HepG2 (cell line): Measurements from ENCODE around the gene DDX31. TPM values are rescaled to one million over a fixed set of nuclear protein-coding genes. Genes with fewer than 3 reads are reported as not detected.

Experiments
- BRD4 ChIP-seq: sonication (generic); formaldehyde crosslinking; IDR thresholded peaks from 2 replicates; pipeline ENCODE4 v1.4.0; 2020; ENCODE audit warnings: missing genetic modification reagents
- CERS6 ChIP-seq: sonication (generic); formaldehyde crosslinking; IDR thresholded peaks from 2 replicates; pipeline ENCODE4 v1.5.0; 2020; ENCODE audit warnings: missing genetic modification reagents
- DNMT3B ChIP-seq: conservative IDR thresholded peaks from 2 replicates; pipeline ENCODE4 v1.6.1; 2016; ENCODE audit warnings: missing biosample characterization, control low read depth
- FLYWCH1 ChIP-seq: sonication (generic); formaldehyde crosslinking; IDR thresholded peaks from 2 replicates; pipeline ENCODE4 v1.8.1; 2023; ENCODE audit warnings: mild to moderate bottlenecking, missing genetic modification reagents
- HHEX ChIP-seq: IDR thresholded peaks from 2 replicates; pipeline ENCODE4 v1.6.1; 2016; ENCODE audit warnings: control low read depth
- KAT2B ChIP-seq: fragments of 150-350 bp; IDR thresholded peaks from 2 replicates; pipeline ENCODE4 v1.6.1; 2014; ENCODE audit warnings: low read depth, low read length, borderline replicate concordance
- MBNL3 ChIP-seq: fragments of 250-450 bp; sonication (Bioruptor Pico); conservative IDR thresholded peaks from 2 replicates; pipeline ENCODE4 v1.8.0; 2022; ENCODE audit warnings: mild to moderate bottlenecking, inconsistent platforms
- MYC ChIP-seq: sonication (generic); formaldehyde crosslinking; IDR thresholded peaks from 2 replicates; pipeline ENCODE4 v1.9.0; 2021; ENCODE audit warnings: missing genetic modification reagents, borderline replicate concordance
- ONECUT2 ChIP-seq: sonication (generic); formaldehyde crosslinking; IDR thresholded peaks from 2 replicates; pipeline ENCODE4 v1.4.0; 2020; ENCODE audit warnings: missing genetic modification reagents
- PHF5A ChIP-seq: IDR thresholded peaks from one replicate; pipeline ENCODE4 v1.6.1; 2018; ENCODE audit warnings: low read depth, missing genetic modification reagents; ENCODE audit not compliant: unreplicated experiment
- RARA ChIP-seq: IDR thresholded peaks from 2 replicates; pipeline ENCODE4 v1.6.1; 2016; ENCODE audit warnings: missing genetic modification reagents, missing compliant biosample characterization
- SETDB1 ChIP-seq: sonication (generic); formaldehyde crosslinking; IDR thresholded peaks from 2 replicates; pipeline ENCODE4 v1.5.1; 2020; ENCODE audit warnings: missing genetic modification reagents, mild to moderate bottlenecking, borderline replicate concordance
- TP53 ChIP-seq: sonication (generic); formaldehyde crosslinking; conservative IDR thresholded peaks from 2 replicates; pipeline ENCODE4 v1.4.0; 2020; ENCODE audit warnings: missing genetic modification reagents
- USF2 ChIP-seq, 2 experiments: sonication (generic) in 1 of 2; formaldehyde crosslinking in 1 of 2; IDR thresholded peaks; 2 replicates each; pipeline versions ENCODE4 v1.5.1 to v1.6.1; 2011 to 2020; ENCODE audit warnings: borderline replicate concordance in 1 of 2, low read depth in 1 of 2, low read length in 1 of 2, mild to moderate bottlenecking in 1 of 2, missing genetic modification reagents in 1 of 2, moderate library complexity in 1 of 2
- ZBTB1 ChIP-seq: sonication (generic); formaldehyde crosslinking; IDR thresholded peaks from 2 replicates; pipeline ENCODE4 v1.4.0; 2020; ENCODE audit warnings: missing genetic modification reagents, borderline replicate concordance
- ZNF282 ChIP-seq: fragments of 450-650 bp; IDR thresholded peaks from 2 replicates; pipeline ENCODE4 v1.6.1; 2018; ENCODE audit not compliant: partially characterized antibody
- ZNF326 ChIP-seq: sonication (generic); formaldehyde crosslinking; IDR thresholded peaks from 2 replicates; pipeline ENCODE4 v1.4.0; 2020; ENCODE audit warnings: missing genetic modification reagents, borderline replicate concordance
- ZNF674 ChIP-seq: sonication (generic); formaldehyde crosslinking; IDR thresholded peaks from 2 replicates; pipeline ENCODE4 v1.5.0; 2020; ENCODE audit warnings: low read depth, mild to moderate bottlenecking, missing genetic modification reagents
- ZNF772 ChIP-seq: sonication (generic); formaldehyde crosslinking; IDR thresholded peaks from 2 replicates; pipeline ENCODE4 v1.5.0; 2020; ENCODE audit warnings: mild to moderate bottlenecking, missing genetic modification reagents
- ZNF790 ChIP-seq: sonication (generic); formaldehyde crosslinking; IDR thresholded peaks from 2 replicates; pipeline ENCODE4 v1.8.0; 2022; ENCODE audit warnings: missing genetic modification reagents, mild to moderate bottlenecking, borderline replicate concordance
- ZNF792 ChIP-seq: IDR thresholded peaks from 2 replicates; pipeline ENCODE4 v1.6.1; 2016
- ZNF883 ChIP-seq: sonication (generic); formaldehyde crosslinking; IDR thresholded peaks from 2 replicates; pipeline ENCODE4 v1.5.1; 2020; ENCODE audit warnings: mild to moderate bottlenecking, missing genetic modification reagents; ENCODE audit errors: not compliant biosample characterization
- ZUFSP ChIP-seq: sonication (generic); formaldehyde crosslinking; IDR thresholded peaks from 2 replicates; pipeline ENCODE4 v1.9.0; 2021; ENCODE audit warnings: missing genetic modification reagents, mild to moderate bottlenecking, borderline replicate concordance
- polyA plus RNA-seq, 8 experiments: library from polyadenylated mRNA; depleted of rRNA in 3 of 8; stranded (reverse) in 7 of 8; unstranded in 1 of 8; fragments of >200 nt; fragmentation: Illumina TruSeq in 4 of 8; extraction: Trizol in 4 of 8; gene quantifications; 2 replicates each; pipeline versions ENCODE4 v1.2.1 to v1.2.3, GENCODE V29; 2011 to 2016; ENCODE audit warnings: low read depth in 4 of 8, missing spikeins in 1 of 8, mixed read lengths in 1 of 8; ENCODE audit not compliant: insufficient read depth in 1 of 8
- total RNA-seq, 5 experiments: library from RNA; depleted of rRNA; stranded (reverse); fragments of >200 nt; fragmentation: Illumina TruSeq; extraction: Trizol; gene quantifications; 2 replicates each; pipeline ENCODE4 v1.2.3, GENCODE V29; 2016; ENCODE audit warnings: low read depth in 1 of 5
- TF ChIP-seq, protein P1 (sequence below): sonication (generic); formaldehyde crosslinking; conservative IDR thresholded peaks from 2 replicates; pipeline ENCODE4 v1.8.0; 2022; ENCODE audit warnings: low read depth, missing genetic modification reagents

The DDX31 gene
- total and polyA plus RNA-seq, 2 of the 13 experiments (the other 11 are each of a cell fraction or from before 2014, with no cell fraction given), result 11.4 to 16.3 TPM

DNA sequence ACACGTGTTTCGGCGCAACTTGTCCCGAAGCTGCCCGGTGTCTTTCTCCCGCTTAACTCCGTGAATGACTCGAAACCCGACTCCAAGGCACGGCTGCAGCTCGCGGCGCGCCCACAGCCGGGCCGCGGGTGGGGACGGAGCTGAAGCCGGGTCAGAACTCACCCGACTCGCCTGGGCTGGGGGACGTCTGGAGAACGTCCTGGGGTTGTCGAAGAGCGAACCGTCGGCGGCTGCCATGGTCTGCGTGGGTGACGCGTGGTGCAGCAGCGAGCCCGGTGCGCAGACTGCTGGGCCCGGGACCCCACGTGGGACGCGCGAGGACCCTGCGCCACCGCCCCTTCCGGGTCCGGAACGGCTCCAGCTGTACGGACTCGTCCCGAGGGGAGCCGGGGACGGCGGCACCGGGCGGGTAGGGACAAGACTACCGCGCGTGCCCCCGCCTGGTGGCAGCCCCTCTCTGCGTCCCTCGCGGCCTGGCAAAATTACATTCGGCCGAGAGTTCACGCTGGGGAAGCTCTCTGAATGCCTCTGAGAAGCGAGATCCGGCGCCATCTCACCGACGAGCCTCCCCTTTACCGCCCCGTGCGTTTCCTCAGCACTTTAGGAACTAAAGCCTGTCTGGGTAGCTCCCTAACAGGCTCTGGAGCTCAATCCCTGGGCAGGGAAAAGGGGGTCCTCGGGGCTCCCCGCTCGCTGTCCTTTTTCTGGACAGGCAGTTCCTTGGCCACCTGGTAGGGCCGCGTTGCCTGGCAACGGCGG, at the start of gene DDX31 (continued):
- TF ChIP-seq USF2 (IDR thresholded peaks at IDR 0.05; ENCODE audit: low read depth, low read length), result peak; percentile 46
- TF ChIP-seq USF2 (CRISPR knock-in tag; IDR thresholded peaks at IDR 0.05; ENCODE audit: borderline replicate concordance), result peak; percentile 87
- TF ChIP-seq RARA (CRISPR knock-in tag), result peak; percentile 30; the same call in 1 of the 2 replicates
- TF ChIP-seq, protein P1, sequence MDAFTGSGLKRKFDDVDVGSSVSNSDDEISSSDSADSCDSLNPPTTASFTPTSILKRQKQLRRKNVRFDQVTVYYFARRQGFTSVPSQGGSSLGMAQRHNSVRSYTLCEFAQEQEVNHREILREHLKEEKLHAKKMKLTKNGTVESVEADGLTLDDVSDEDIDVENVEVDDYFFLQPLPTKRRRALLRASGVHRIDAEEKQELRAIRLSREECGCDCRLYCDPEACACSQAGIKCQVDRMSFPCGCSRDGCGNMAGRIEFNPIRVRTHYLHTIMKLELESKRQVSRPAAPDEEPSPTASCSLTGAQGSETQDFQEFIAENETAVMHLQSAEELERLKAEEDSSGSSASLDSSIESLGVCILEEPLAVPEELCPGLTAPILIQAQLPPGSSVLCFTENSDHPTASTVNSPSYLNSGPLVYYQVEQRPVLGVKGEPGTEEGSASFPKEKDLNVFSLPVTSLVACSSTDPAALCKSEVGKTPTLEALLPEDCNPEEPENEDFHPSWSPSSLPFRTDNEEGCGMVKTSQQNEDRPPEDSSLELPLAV (CRISPR knock-in tag), result no peak
- no peak for TF ChIP-seq ZUFSP (CRISPR knock-in tag)
- no peak for TF ChIP-seq MBNL3 (CRISPR knock-in tag)
- 0 out of 2 replicates have a peak, but pooled peaks have one; percentile 61 for TF ChIP-seq FLYWCH1 (CRISPR knock-in tag)
- peak; percentile 92 for TF ChIP-seq ZNF792
- no peak; the same call in 1 of the 2 replicates for TF ChIP-seq SETDB1
- peak; percentile 97 for TF ChIP-seq ZNF883 (CRISPR knock-in tag)
- no peak for TF ChIP-seq ZNF282
- TF ChIP-seq ZNF326 (CRISPR knock-in tag), result no peak
- TF ChIP-seq PHF5A (CRISPR knock-in tag), result no peak
- no peak; the same call in 1 of the 2 replicates for TF ChIP-seq BRD4
- TF ChIP-seq ZBTB1, result no peak
- TF ChIP-seq ZNF790 (CRISPR knock-in tag), result peak; percentile 50; the same call in 1 of the 2 replicates
- peak; percentile 100 for TF ChIP-seq MYC
- TF ChIP-seq ZNF772 (CRISPR knock-in tag), result peak; percentile 97
- TF ChIP-seq ZNF674 (CRISPR knock-in tag), result no peak
- 0 out of 2 replicates have a peak, but pooled peaks have one; percentile 77 for TF ChIP-seq TP53 (CRISPR knock-in tag)
- no peak for TF ChIP-seq KAT2B
- TF ChIP-seq ONECUT2 (CRISPR knock-in tag), result no peak
- 0 out of 2 replicates have a peak, but pooled peaks have one; percentile 28 for TF ChIP-seq HHEX (CRISPR knock-in tag)
- TF ChIP-seq CERS6 (CRISPR knock-in tag), result 0 out of 2 replicates have a peak, but pooled peaks have one; percentile 78
- TF ChIP-seq DNMT3B (CRISPR knock-in tag), result peak; percentile 78
